ENCODE measurements around the gene DGKZ.
"Not testable (repeated sequence)": the region's sequence is repeated elsewhere in the genome, so short reads cannot be mapped to it uniquely, and the experiment has no call there.

Gene DGKZ

GRCh38 chr11:46364056-46364455 lies 16.8 kb downstream of the DGKZ start:
- DNase-seq (ENCODE audit: extremely low read depth in 1 of 2, low read depth in 1 of 2) = no peak

- DNase-seq (ENCODE audit: extremely low read depth in 1 of 2, low read depth in 1 of 2) = no peak
These were observed 17.5 kb downstream of the DGKZ start for GRCh38 chr11:46364791-46365190.

GRCh38 chr11:46366260-46366659 lies 19.0 kb downstream of the DGKZ start:
- no peak for DNase-seq (ENCODE audit: extremely low read depth in 1 of 2, low read depth in 1 of 2)

- DNase-seq (ENCODE audit: extremely low read depth in 1 of 2, low read depth in 1 of 2) = no peak
These were observed 19.4 kb downstream of the DGKZ start for GRCh38 chr11:46366661-46367161.

- peak; percentile 44 to 62 for DNase-seq (ENCODE audit: extremely low read depth in 1 of 2, low read depth in 1 of 2)
These were observed 20.1 kb downstream of the DGKZ start for GRCh38 chr11:46367244-46367915.

- DNase-seq (ENCODE audit: extremely low read depth in 1 of 2, low read depth in 1 of 2) = no peak
These were observed 20.6 kb downstream of the DGKZ start for GRCh38 chr11:46367916-46368267.

- DNase-seq (ENCODE audit: extremely low read depth in 1 of 2, low read depth in 1 of 2) = no peak
These were observed 22.3 kb downstream of the DGKZ start for GRCh38 chr11:46369458-46370152.

- no peak for DNase-seq (ENCODE audit: extremely low read depth in 1 of 2, low read depth in 1 of 2)
These were observed 23.0 kb downstream of the DGKZ start for GRCh38 chr11:46370253-46370652.

GRCh38 chr11:46371262-46371661 lies 24.0 kb downstream of the DGKZ start:
- DNase-seq (ENCODE audit: extremely low read depth in 1 of 2, low read depth in 1 of 2) = not testable (repeated sequence)

GRCh38 chr11:46372086-46372485 lies 24.8 kb downstream of the DGKZ start:
- no peak for DNase-seq (ENCODE audit: extremely low read depth in 1 of 2, low read depth in 1 of 2)

GRCh38 chr11:46372501-46372900 lies 25.2 kb downstream of the DGKZ start:
- not testable (repeated sequence) for DNase-seq (ENCODE audit: extremely low read depth in 1 of 2, low read depth in 1 of 2)

GRCh38 chr11:46373787-46374740 lies 26.8 kb downstream of the DGKZ start:
- DNase-seq (ENCODE audit: extremely low read depth in 1 of 2, low read depth in 1 of 2) = no peak

GRCh38 chr11:46374815-46375214 lies 27.6 kb downstream of the DGKZ start:
- no peak for DNase-seq (ENCODE audit: extremely low read depth in 1 of 2, low read depth in 1 of 2)

- no peak for DNase-seq (ENCODE audit: extremely low read depth in 1 of 2, low read depth in 1 of 2)
These were observed 28.3 kb downstream of the DGKZ start for GRCh38 chr11:46375392-46376101.

- no peak for DNase-seq (ENCODE audit: extremely low read depth in 1 of 2, low read depth in 1 of 2)
These were observed 29.2 kb downstream of the DGKZ start for GRCh38 chr11:46376258-46377050.

- DNase-seq (ENCODE audit: extremely low read depth in 1 of 2, low read depth in 1 of 2) = no peak
These were observed 30.0 kb downstream of the DGKZ start for GRCh38 chr11:46377290-46377689.

GRCh38 chr11:46377831-46378230 lies 30.6 kb downstream of the DGKZ start:
- DNase-seq (ENCODE audit: extremely low read depth in 1 of 2, low read depth in 1 of 2) = no peak

GRCh38 chr11:46378296-46378695 lies 31.0 kb downstream of the DGKZ start:
- DNase-seq (ENCODE audit: extremely low read depth in 1 of 2, low read depth in 1 of 2) = no peak

- DNase-seq (ENCODE audit: extremely low read depth in 1 of 2, low read depth in 1 of 2) = no peak
These were observed 31.7 kb downstream of the DGKZ start for GRCh38 chr11:46378811-46379481.

All from activated CD8-positive, alpha-beta memory T cell treated with anti-CD3 and anti-CD28 coated beads for 1 hour (primary cell).